PC-9 (cell line): Measurements from ENCODE around the gene LENG9.

Experiments
- CTCF ChIP-seq: fragments of 200-600 bp; sonication (generic); conservative IDR thresholded peaks from 2 replicates; pipeline ENCODE4 v1.6.1; 2017; ENCODE audit warnings: mixed run types, antibody characterized with exemption, mild to moderate bottlenecking, moderate library complexity
- EZH2 ChIP-seq: fragments of 200-600 bp; sonication (generic); IDR thresholded peaks from 2 replicates; pipeline ENCODE4 v1.8.0; 2017; ENCODE audit warnings: antibody characterized with exemption, low read depth

GRCh38 chr19:54428323-54429175 is 35.0 kb downstream of the LENG9 start:
- TF ChIP-seq CTCF = no peak
- no peak for TF ChIP-seq EZH2
